Mesenchymal stem cell (in vitro differentiated cells and primary cell): Measurements from ENCODE around the gene FGF22.

ENCODE experiments used
- DNase-seq: peaks from one replicate; pipeline ENCODE4 v3.0.0-alpha.2; 2013
- H2AFZ ChIP-seq: one replicate; pipeline ENCODE4 v1.6.1; 2013; ENCODE audit warnings: low read depth, mild to moderate bottlenecking, control low read depth, inconsistent platforms, low read length, moderate library complexity
- H2AK5ac ChIP-seq: 2 replicates; pipeline ENCODE4 v1.6.1; 2013; ENCODE audit warnings: low read length, moderate library complexity, mild to moderate bottlenecking, inconsistent platforms; ENCODE audit not compliant: severe bottlenecking
- H2BK120ac ChIP-seq: one replicate; pipeline ENCODE4 v1.6.1; 2013; ENCODE audit warnings: low read depth, mild to moderate bottlenecking, inconsistent platforms, low read length, moderate library complexity
- H2BK12ac ChIP-seq, 2 experiments: one replicate each; pipeline ENCODE4 v1.6.1; 2013; ENCODE audit warnings: inconsistent platforms in 2 of 2, low read length in 2 of 2, mild to moderate bottlenecking in 2 of 2, moderate library complexity in 2 of 2, control low read depth in 1 of 2
- H2BK15ac ChIP-seq: one replicate; pipeline ENCODE4 v1.6.1; 2013; ENCODE audit warnings: mild to moderate bottlenecking, low read depth, inconsistent platforms; ENCODE audit not compliant: poor library complexity, severe bottlenecking
- H2BK5ac ChIP-seq: 2 replicates; pipeline ENCODE4 v1.6.1; 2013; ENCODE audit warnings: low read depth, mild to moderate bottlenecking, low read length, control low read depth, inconsistent platforms; ENCODE audit not compliant: poor library complexity, severe bottlenecking
- H3K14ac ChIP-seq, 2 experiments: one replicate each; pipeline ENCODE4 v1.6.1; 2013; ENCODE audit warnings: inconsistent platforms in 2 of 2, low read length in 2 of 2, control low read depth in 1 of 2, mild to moderate bottlenecking in 1 of 2, moderate library complexity in 1 of 2
- H3K18ac ChIP-seq, 2 experiments: one replicate each; pipeline ENCODE4 v1.6.1; 2013; ENCODE audit warnings: inconsistent platforms in 2 of 2, low read length in 2 of 2, control low read depth in 1 of 2, low read depth in 1 of 2, mild to moderate bottlenecking in 1 of 2
- H3K23ac ChIP-seq, 2 experiments: one replicate each; pipeline ENCODE4 v1.6.1; 2013; ENCODE audit warnings: inconsistent platforms in 2 of 2, low read length in 2 of 2, mild to moderate bottlenecking in 2 of 2, moderate library complexity in 2 of 2, control low read depth in 1 of 2
- H3K27ac ChIP-seq: 2 replicates; pipeline ENCODE4 v1.5.1; 2013; ENCODE audit warnings: mild to moderate bottlenecking, moderate library complexity, low read length, control low read depth, inconsistent platforms; ENCODE audit not compliant: poor library complexity, severe bottlenecking
- H3K27me3 ChIP-seq, 2 experiments: 2 replicates each; pipeline versions ENCODE4 v1.6.1 to v1.7.0; 2013; ENCODE audit warnings: low read length in 2 of 2, mild to moderate bottlenecking in 2 of 2, moderate library complexity in 2 of 2, control low read depth in 1 of 2, inconsistent platforms in 1 of 2; ENCODE audit not compliant: control insufficient read depth in 1 of 2, insufficient read depth in 1 of 2
- H3K36me3 ChIP-seq, 2 experiments: 2 replicates each; pipeline versions ENCODE4 v1.6.1 to v1.7.0; 2013; ENCODE audit warnings: low read length in 2 of 2, control low read depth in 1 of 2, inconsistent platforms in 1 of 2, low read depth in 1 of 2, mild to moderate bottlenecking in 1 of 2; ENCODE audit not compliant: insufficient read depth in 2 of 2, control insufficient read depth in 1 of 2
- H3K4ac ChIP-seq, 2 experiments: one replicate each; pipeline ENCODE4 v1.6.1; 2013; ENCODE audit warnings: inconsistent platforms in 2 of 2, low read length in 2 of 2, mild to moderate bottlenecking in 2 of 2, moderate library complexity in 2 of 2, control low read depth in 1 of 2, low read depth in 1 of 2
- H3K4me1 ChIP-seq: 2 replicates; pipeline ENCODE4 v1.6.1; 2013; ENCODE audit warnings: low read depth, low read length, control low read depth; ENCODE audit not compliant: control insufficient read depth, insufficient read depth
- H3K4me2 ChIP-seq: 2 replicates; pipeline ENCODE4 v1.6.1; 2013; ENCODE audit warnings: low read length, mild to moderate bottlenecking, inconsistent platforms; ENCODE audit not compliant: poor library complexity, severe bottlenecking
- H3K4me3 ChIP-seq, 2 experiments: 2 replicates each; pipeline versions ENCODE4 v1.5.1 to v1.7.0; 2013; ENCODE audit warnings: low read length in 2 of 2, mild to moderate bottlenecking in 2 of 2, control low read depth in 1 of 2, low read depth in 1 of 2; ENCODE audit not compliant: insufficient read depth in 1 of 2
- H3K79me1 ChIP-seq: replicated peaks from 2 replicates; pipeline ENCODE4 v1.6.1; 2013; ENCODE audit warnings: mild to moderate bottlenecking, control low read depth, low read length, inconsistent platforms; ENCODE audit not compliant: poor library complexity, severe bottlenecking
- H3K9ac ChIP-seq: 2 replicates; pipeline ENCODE4 v1.7.0; 2013; ENCODE audit warnings: mild to moderate bottlenecking, low read length, moderate library complexity
- H3K9me3 ChIP-seq: 2 replicates; pipeline ENCODE4 v1.7.0; 2013; ENCODE audit warnings: mild to moderate bottlenecking, low read length; ENCODE audit not compliant: control insufficient read depth
- H4K8ac ChIP-seq: one replicate; pipeline ENCODE4 v1.6.1; 2013; ENCODE audit warnings: inconsistent platforms, mild to moderate bottlenecking, low read length, moderate library complexity
- H4K91ac ChIP-seq: one replicate; pipeline ENCODE4 v1.6.1; 2013; ENCODE audit warnings: mild to moderate bottlenecking, low read length, inconsistent platforms
- WGBS: methylation state at CpG from one replicate; pipeline ENCODE4 v1.1.7; 2013; ENCODE audit warnings: mixed read lengths; 5-methylcytosine and 5-hydroxymethylcytosine counted together

FGF22 gene

GRCh38 chr19:618247-618619, 21.4 kb upstream of the FGF22 start:
- Histone ChIP-seq H3K4me3 (no peak overlapping the region), H3K79me1 (peaks cover 10% of the 10 kb centered on the region), H3K9me3 (no peaks in the 10 kb centered on the region), H3K9ac (no peak overlapping the region), H2BK5ac (no peak overlapping the region), H2BK15ac (no peak overlapping the region), H2AFZ (no peak overlapping the region), H3K18ac (no peak overlapping the region), H4K8ac (no peak overlapping the region), H2BK120ac (no peak overlapping the region), H3K4ac (no peak overlapping the region), H4K91ac (no peak overlapping the region), H2AK5ac (no peak overlapping the region), H3K4me1 (peaks cover 15% of the 10 kb centered on the region), H3K27ac (no peak overlapping the region), H3K36me3 (peaks cover 18 to 95% of the 10 kb centered on the region in 2 experiments), H3K4me2 (no peak overlapping the region), H3K23ac (no peak overlapping the region), H3K27me3 (peaks cover 0 to 4% of the 10 kb centered on the region in 2 experiments), H2BK12ac (no peak overlapping the region), H3K14ac (no peak overlapping the region)
- WGBS, result 88% methylated on average over 17 of the region's 19 CpGs
- no peak for DNase-seq

- Histone ChIP-seq H3K4me3 (no peak overlapping the region), H3K9ac (no peak overlapping the region), H3K79me1 (peaks cover 10% of the 10 kb centered on the region), H3K27ac (no peak overlapping the region), H2BK12ac (no peak overlapping the region), H3K4me2 (no peak overlapping the region), H2BK120ac (no peak overlapping the region), H4K91ac (no peak overlapping the region), H2BK5ac (no peak overlapping the region), H3K23ac (no peak overlapping the region), H3K14ac (no peak overlapping the region), H3K9me3 (no peaks in the 10 kb centered on the region), H2AFZ (no peak overlapping the region), H3K27me3 (peaks cover 0 to 4% of the 10 kb centered on the region in 2 experiments), H3K18ac (no peak overlapping the region), H2AK5ac (no peak overlapping the region), H4K8ac (no peak overlapping the region), H3K4me1 (peaks cover 20% of the 10 kb centered on the region), H3K4ac (no peak overlapping the region), H2BK15ac (no peak overlapping the region), H3K36me3 (peaks cover 23 to 96% of the 10 kb centered on the region in 2 experiments)
- 96% methylated on average over 27 of the region's 27 CpGs for WGBS
- no peak for DNase-seq
Observed at GRCh38 chr19:618674-619285, 20.9 kb upstream of the FGF22 start.

- Histone ChIP-seq H4K91ac (no peak overlapping the region), H3K4me2 (no peak overlapping the region), H3K36me3 (peaks cover 29 to 90% of the 10 kb centered on the region in 2 experiments), H3K79me1 (peaks cover 10% of the 10 kb centered on the region), H2BK12ac (no peak overlapping the region), H3K4ac (no peak overlapping the region), H3K4me1 (peaks cover 22% of the 10 kb centered on the region), H3K23ac (no peak overlapping the region), H3K4me3 (no peak overlapping the region), H2BK120ac (no peak overlapping the region), H3K18ac (no peak overlapping the region), H3K27me3 (peaks cover 0 to 4% of the 10 kb centered on the region in 2 experiments), H2AK5ac (no peak overlapping the region), H4K8ac (no peak overlapping the region), H3K27ac (no peak overlapping the region), H3K9ac (no peak overlapping the region), H2BK15ac (no peak overlapping the region), H3K14ac (no peak overlapping the region), H2AFZ (no peak overlapping the region), H3K9me3 (no peaks in the 10 kb centered on the region), H2BK5ac (no peak overlapping the region)
- 97% methylated on average over 41 of the region's 47 CpGs for WGBS
- no peak for DNase-seq
Observed at GRCh38 chr19:619286-620002, 20.2 kb upstream of the FGF22 start.

- no peak overlapping the region for H3K4ac ChIP-seq
- H3K4me2 ChIP-seq, result no peak overlapping the region
- H3K36me3 ChIP-seq, result peaks cover 33 to 90% of the 10 kb centered on the region in 2 experiments
- H3K79me1 ChIP-seq, result peaks cover 18% of the 10 kb centered on the region
- no peak overlapping the region for H2BK5ac ChIP-seq
- peaks cover 31% of the 10 kb centered on the region for H3K4me1 ChIP-seq
- no peak overlapping the region for H2BK12ac ChIP-seq
- no peak overlapping the region for H3K18ac ChIP-seq
- H3K14ac ChIP-seq, result no peak overlapping the region
- no peaks in the 10 kb centered on the region for H3K9me3 ChIP-seq
- peaks cover 0 to 4% of the 10 kb centered on the region in 2 experiments for H3K27me3 ChIP-seq
- DNase-seq, result no peak
- no peak overlapping the region for H4K91ac ChIP-seq
- H2BK120ac ChIP-seq, result no peak overlapping the region
- no peak overlapping the region for H3K9ac ChIP-seq
- no peak overlapping the region for H2AFZ ChIP-seq
- no peak overlapping the region for H3K23ac ChIP-seq
- no peak overlapping the region for H3K4me3 ChIP-seq
- no peak overlapping the region for H2AK5ac ChIP-seq
- no peak overlapping the region for H2BK15ac ChIP-seq
- no peak overlapping the region for H4K8ac ChIP-seq
- H3K27ac ChIP-seq, result no peak overlapping the region
- 99% methylated on average over 37 of the region's 51 CpGs for WGBS
Observed at GRCh38 chr19:620166-620862, 19.4 kb upstream of the FGF22 start.
